Ascending aorta (tissue), 2 donors: ENCODE results near the gene ALDH1B1. TPM values are rescaled to one million over a fixed set of nuclear protein-coding genes. Genes with fewer than 3 reads are reported as not detected.

Experiments
- DNase-seq, 2 donors: peaks; one replicate each; pipeline ENCODE4 v3.0.0-alpha.2; 2019; ENCODE audit warnings: low spot score in 2 of 2
- H3K27ac ChIP-seq, 2 donors: fragments of 200-600 bp; sonication (generic); one replicate each; pipeline ENCODE4 v1.5.1; 2016 to 2017; ENCODE audit warnings: mild to moderate bottlenecking in 1 of 2
- H3K27me3 ChIP-seq: fragments of 200-600 bp; sonication (generic); one replicate; pipeline ENCODE4 v1.5.1; 2017
- H3K36me3 ChIP-seq, 2 donors: fragments of 200-600 bp; sonication (generic); one replicate each; pipeline ENCODE4 v1.5.1; 2016
- H3K4me1 ChIP-seq, 2 donors: fragments of 200-600 bp; sonication (generic); one replicate each; pipeline ENCODE4 v1.5.1; 2016 to 2017; ENCODE audit warnings: mild to moderate bottlenecking in 1 of 2
- H3K4me3 ChIP-seq, 2 donors: fragments of 200-600 bp; sonication (generic); one replicate each; pipeline ENCODE4 v1.5.1; 2016 to 2017; ENCODE audit warnings: mild to moderate bottlenecking in 1 of 2
- H3K9me3 ChIP-seq, 2 donors: fragments of 200-600 bp; sonication (generic); one replicate each; pipeline ENCODE4 v1.5.1; 2016
- intact Hi-C: fragments of 100-400 bp; cut with DNase I; formaldehyde crosslinking; loops from one replicate; pipeline ENCODE4 v1.15.1; 2023
- total RNA-seq: library from RNA; depleted of rRNA; stranded (reverse); fragments of >200 nt; gene quantifications from one replicate; pipeline ENCODE4 v1.1.0, GENCODE V29; 2016
- TF ChIP-seq, protein P1 (sequence below), 3 experiments: fragments of 200-600 bp in 2 of 3; fragments of 450-650 bp in 1 of 3; sonication (generic) in 2 of 3; IDR thresholded peaks; one replicate each; pipeline ENCODE4 v1.5.1; 2016 to 2019; ENCODE audit warnings: antibody characterized with exemption in 3 of 3, mild to moderate bottlenecking in 1 of 3, moderate library complexity in 1 of 3

Gene ALDH1B1
- total RNA-seq, 1 donor from 2014 or later, result 85.5 TPM

- Histone ChIP-seq H3K9me3 (no peaks in the 10 kb centered on the region), H3K36me3 (no peaks in the 10 kb centered on the region), H3K4me3 (no peak overlapping the region), H3K27me3 (no peaks in the 10 kb centered on the region), H3K4me1 (no peaks in the 10 kb centered on the region), H3K27ac (no peak overlapping the region)
- intact Hi-C loops, result no loop called here
- peak in 1 of 2 donors; percentile 50 for DNase-seq
- TF ChIP-seq, protein P1, sequence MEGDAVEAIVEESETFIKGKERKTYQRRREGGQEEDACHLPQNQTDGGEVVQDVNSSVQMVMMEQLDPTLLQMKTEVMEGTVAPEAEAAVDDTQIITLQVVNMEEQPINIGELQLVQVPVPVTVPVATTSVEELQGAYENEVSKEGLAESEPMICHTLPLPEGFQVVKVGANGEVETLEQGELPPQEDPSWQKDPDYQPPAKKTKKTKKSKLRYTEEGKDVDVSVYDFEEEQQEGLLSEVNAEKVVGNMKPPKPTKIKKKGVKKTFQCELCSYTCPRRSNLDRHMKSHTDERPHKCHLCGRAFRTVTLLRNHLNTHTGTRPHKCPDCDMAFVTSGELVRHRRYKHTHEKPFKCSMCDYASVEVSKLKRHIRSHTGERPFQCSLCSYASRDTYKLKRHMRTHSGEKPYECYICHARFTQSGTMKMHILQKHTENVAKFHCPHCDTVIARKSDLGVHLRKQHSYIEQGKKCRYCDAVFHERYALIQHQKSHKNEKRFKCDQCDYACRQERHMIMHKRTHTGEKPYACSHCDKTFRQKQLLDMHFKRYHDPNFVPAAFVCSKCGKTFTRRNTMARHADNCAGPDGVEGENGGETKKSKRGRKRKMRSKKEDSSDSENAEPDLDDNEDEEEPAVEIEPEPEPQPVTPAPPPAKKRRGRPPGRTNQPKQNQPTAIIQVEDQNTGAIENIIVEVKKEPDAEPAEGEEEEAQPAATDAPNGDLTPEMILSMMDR (IDR thresholded peaks at IDR 0.05), result no peak
Measured at GRCh38 chr9:38346811-38347210, 45.7 kb upstream of the ALDH1B1 start.

DNA sequence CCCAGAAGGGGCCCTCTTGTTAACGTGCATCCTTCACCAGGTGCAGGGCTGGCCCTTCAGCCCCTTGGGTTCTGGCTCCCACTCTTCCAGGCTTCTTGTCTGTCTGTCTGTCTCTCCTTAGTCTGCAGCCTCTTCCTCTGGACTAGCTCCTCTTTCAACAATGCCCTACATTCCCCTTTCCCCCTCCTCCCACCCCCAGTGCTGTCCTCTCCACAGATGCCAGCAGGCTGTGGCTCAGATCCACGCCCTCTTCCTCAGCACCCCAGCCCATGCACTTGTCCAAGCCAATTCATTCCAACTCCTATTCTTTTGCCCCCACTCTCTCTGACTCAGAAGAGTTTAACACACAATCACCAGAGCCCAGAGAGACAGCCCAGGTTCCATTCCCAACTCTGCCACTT lies 45.2 kb upstream of the ALDH1B1 start:
- intact Hi-C loops, result no loop called here
- Histone ChIP-seq H3K4me3 (no peak overlapping the region), H3K9me3 (no peaks in the 10 kb centered on the region), H3K4me1 (no peaks in the 10 kb centered on the region), H3K27me3 (no peaks in the 10 kb centered on the region), H3K36me3 (no peaks in the 10 kb centered on the region), H3K27ac (no peak overlapping the region)
- peak in 1 of 2 donors; percentile 50 for DNase-seq
- TF ChIP-seq, protein P1 (IDR thresholded peaks at IDR 0.05), result no peak

GRCh38 chr9:38347946-38348345 lies 44.6 kb upstream of the ALDH1B1 start:
- Histone ChIP-seq H3K4me1 (no peaks in the 10 kb centered on the region), H3K27ac (no peak overlapping the region), H3K9me3 (no peaks in the 10 kb centered on the region), H3K27me3 (no peaks in the 10 kb centered on the region), H3K36me3 (no peaks in the 10 kb centered on the region), H3K4me3 (no peak overlapping the region)
- DNase-seq, result peak in 1 of 2 donors; percentile 41
- intact Hi-C loops, result no loop called here
- TF ChIP-seq, protein P1 (IDR thresholded peaks at IDR 0.05), result no peak

DNA sequence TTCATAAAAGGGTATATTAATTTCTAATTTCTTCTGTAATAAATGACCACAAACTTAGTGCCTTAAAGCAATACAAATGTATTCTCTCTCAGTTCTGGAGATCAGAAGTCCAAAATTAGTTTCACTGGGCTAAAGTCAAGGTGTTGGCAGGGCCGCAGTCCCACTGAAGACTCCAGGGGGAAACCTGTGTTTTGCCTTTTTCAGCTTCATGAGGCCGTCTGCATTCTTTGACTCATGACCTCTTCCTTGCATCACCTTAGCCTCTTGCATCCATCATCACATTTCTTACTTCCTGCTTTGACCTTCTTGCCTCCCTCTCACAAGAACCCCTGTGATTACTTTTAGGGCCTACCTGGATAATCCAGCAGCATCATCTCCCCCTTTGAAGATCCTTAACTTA lies 42.0 kb upstream of the ALDH1B1 start:
- no peak for DNase-seq
- Histone ChIP-seq H3K4me1 (no peaks in the 10 kb centered on the region), H3K27me3 (no peaks in the 10 kb centered on the region), H3K36me3 (no peaks in the 10 kb centered on the region), H3K4me3 (no peak overlapping the region), H3K9me3 (no peaks in the 10 kb centered on the region), H3K27ac (no peak overlapping the region)
- TF ChIP-seq, protein P1 (IDR thresholded peaks at IDR 0.05), result no peak
- intact Hi-C loops, result loop anchor here (10.0 kb wide), 1 partner anchor 116 kb away; no protein-coding TSS in a partner anchor

GRCh38 chr9:38352530-38353328 lies 39.8 kb upstream of the ALDH1B1 start:
- no peak overlapping the region for H3K4me3 ChIP-seq
- H3K9me3 ChIP-seq, result no peaks in the 10 kb centered on the region
- DNase-seq, result peak in 1 of 2 donors; percentile 48
- intact Hi-C loops, result loop anchor here (10.0 kb wide), 1 partner anchor 118 kb away; no protein-coding TSS in a partner anchor
- no peaks in the 10 kb centered on the region for H3K36me3 ChIP-seq
- no peak overlapping the region for H3K27ac ChIP-seq
- no peaks in the 10 kb centered on the region for H3K27me3 ChIP-seq
- H3K4me1 ChIP-seq, result no peaks in the 10 kb centered on the region
- TF ChIP-seq, protein P1 (IDR thresholded peaks at IDR 0.05), result no peak
